Fibroblast of mammary gland (primary cell): ENCODE results near the gene ODC1.

Source experiments
- DNase-seq: peaks from one replicate; pipeline ENCODE4 v3.0.0-alpha.2; 2010; ENCODE audit warnings: low read depth
- H3K4me3 ChIP-seq: 2 replicates; pipeline ENCODE4 v1.5.1; 2011; ENCODE audit warnings: low read depth, mild to moderate bottlenecking, low read length, moderate library complexity; ENCODE audit not compliant: control insufficient read depth
- CTCF ChIP-seq: conservative IDR thresholded peaks from 2 replicates; pipeline ENCODE4 v1.5.1; 2011; ENCODE audit warnings: low read depth, low read length, inconsistent platforms; ENCODE audit not compliant: control insufficient read depth, insufficient read depth

The ODC1 gene

DNA sequence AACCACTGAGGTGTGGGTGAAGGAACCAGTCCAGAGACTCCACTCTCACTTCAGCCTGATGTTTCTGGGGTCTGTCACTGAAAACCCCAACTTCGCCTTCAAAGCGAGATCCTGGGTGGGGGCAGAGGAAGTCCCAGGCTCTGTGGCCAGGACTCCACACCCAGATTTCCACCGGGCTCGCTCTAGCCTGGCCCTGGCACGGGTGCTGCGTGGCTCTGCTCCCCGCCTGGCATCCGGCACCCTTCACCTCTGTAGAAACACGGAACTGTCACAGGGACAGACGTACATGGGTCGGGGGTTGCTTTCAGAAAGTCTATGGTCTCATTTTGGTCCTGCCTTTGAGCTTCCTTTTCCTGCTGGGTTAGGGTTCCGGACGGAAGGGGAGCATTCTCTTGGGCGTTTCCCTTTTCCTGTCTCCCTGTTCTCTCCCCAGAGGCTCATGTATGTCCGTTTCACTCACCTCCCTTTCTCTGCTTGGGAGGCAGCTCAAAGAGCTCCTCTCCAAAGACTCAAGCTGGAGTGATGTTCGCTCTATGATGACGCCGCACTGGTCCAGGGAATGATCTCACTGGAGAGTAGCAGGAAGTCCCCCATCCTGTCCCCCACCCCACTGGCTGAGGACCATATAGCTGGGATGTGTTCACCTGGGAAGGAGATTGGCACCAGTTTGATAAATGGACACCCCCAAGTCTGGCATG lies 41.5 kb downstream of the ODC1 start:
- DNase-seq: peak; percentile 27
- TF ChIP-seq CTCF: no peak

DNA sequence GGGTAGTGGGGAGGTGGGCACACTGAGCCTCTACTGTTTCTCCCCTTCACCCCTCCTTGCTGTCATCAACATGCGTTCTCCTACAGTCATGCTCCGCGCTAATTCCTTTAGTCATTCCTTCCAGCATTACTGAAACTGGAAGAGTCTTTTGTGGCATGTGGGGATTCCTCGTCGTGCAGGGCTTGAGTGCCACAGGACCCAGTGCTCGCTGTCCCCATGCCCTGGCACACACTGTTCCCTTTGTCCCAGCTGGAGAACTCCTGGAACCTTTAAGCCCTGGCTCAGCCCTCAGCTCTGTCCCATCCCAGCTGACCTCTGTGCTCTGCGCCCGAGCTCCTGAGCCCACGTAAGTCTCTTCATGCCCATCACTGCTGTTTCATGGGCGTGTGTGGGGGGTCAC lies 42.1 kb downstream of the ODC1 start:
- DNase-seq: no peak
- no peak overlapping the region for H3K4me3 ChIP-seq
- TF ChIP-seq CTCF: no peak

More for the DNA sequence above, 41.5 kb downstream of the ODC1 start:
- H3K4me3 ChIP-seq: no peak overlapping the region

- no peak for TF ChIP-seq CTCF
- peak; percentile 94 for DNase-seq
- H3K4me3 ChIP-seq: no peak overlapping the region
Measured at GRCh38 chr2:10405448-10405847, 42.7 kb downstream of the ODC1 start.

- no peak overlapping the region for H3K4me3 ChIP-seq
Measured at GRCh38 chr2:10404324-10405143, 43.6 kb downstream of the ODC1 start.

GRCh38 chr2:10402653-10403215 lies 45.4 kb downstream of the ODC1 start:
- no peak for DNase-seq
- TF ChIP-seq CTCF: no peak
- H3K4me3 ChIP-seq: no peak overlapping the region

More at GRCh38 chr2:10404324-10405143, 43.6 kb downstream of the ODC1 start:
- DNase-seq: no peak
- TF ChIP-seq CTCF: no peak

DNA sequence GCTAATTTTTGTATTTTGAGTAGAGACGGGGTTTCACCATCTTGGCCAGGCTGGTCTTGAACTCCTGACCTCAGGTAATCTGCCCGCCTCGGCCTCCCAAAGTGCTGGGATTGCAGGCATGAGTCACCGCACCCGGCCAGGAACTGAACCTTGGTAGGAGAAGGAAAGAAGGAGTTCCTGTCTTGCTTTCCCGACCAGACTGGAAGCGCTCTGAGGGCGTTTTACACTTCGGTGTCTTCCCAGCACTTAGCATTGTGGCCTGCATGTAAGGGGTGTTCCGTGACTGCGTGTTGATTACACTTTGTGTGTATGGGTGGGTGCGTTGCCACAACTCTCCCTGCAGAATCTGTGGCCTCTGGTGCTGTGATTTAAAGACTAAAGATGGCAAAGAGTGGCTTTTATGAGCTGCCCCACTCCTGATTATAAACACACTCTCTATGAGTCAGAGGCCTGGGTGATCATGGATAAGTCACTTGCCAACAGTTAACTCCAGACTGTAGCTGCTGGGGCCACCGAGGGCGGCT lies 46.0 kb downstream of the ODC1 start:
- no peak overlapping the region for H3K4me3 ChIP-seq
- TF ChIP-seq CTCF: no peak
- DNase-seq: peak; percentile 70
